22Rv1 (cell line): ENCODE data around the gene C22orf39.

ENCODE experiments used
- H3K27ac ChIP-seq: fragments of 450-650 bp; 2 replicates; pipeline ENCODE4 v1.5.1; 2017
- CTCF ChIP-seq: fragments of 450-650 bp; IDR thresholded peaks from 2 replicates; pipeline ENCODE4 v1.5.1; 2017; ENCODE audit warnings: mild to moderate bottlenecking
- ZFX ChIP-seq: fragments of 450-650 bp; IDR thresholded peaks from 2 replicates; pipeline ENCODE4 v1.6.1; 2017; ENCODE audit warnings: antibody characterized with exemption, borderline replicate concordance

C22orf39 gene

GRCh38 chr22:19492504-19493174 is 45.1 kb upstream of the C22orf39 start:
- H3K27ac ChIP-seq, result no peak overlapping the region
- no peak for TF ChIP-seq CTCF
- no peak for TF ChIP-seq ZFX

- no peak for TF ChIP-seq CTCF
- no peak for TF ChIP-seq ZFX
- H3K27ac ChIP-seq, result no peak overlapping the region
Observed at GRCh38 chr22:19490628-19491230, 43.2 kb upstream of the C22orf39 start.

GRCh38 chr22:19488884-19489843 is 41.7 kb upstream of the C22orf39 start:
- H3K27ac ChIP-seq, result no peak overlapping the region; the same call in 1 of the 2 replicates
- TF ChIP-seq CTCF (peak; percentile 16; the same call in 1 of the 2 replicates), ZFX (no peak)

- TF ChIP-seq ZFX (no peak), CTCF (no peak)
- no peak overlapping the region; the same call in 1 of the 2 replicates for H3K27ac ChIP-seq
Observed at GRCh38 chr22:19488285-19488684, 40.8 kb upstream of the C22orf39 start.

GRCh38 chr22:19483481-19484244 is 36.2 kb upstream of the C22orf39 start:
- no peak for TF ChIP-seq ZFX
- TF ChIP-seq CTCF, result no peak
- H3K27ac ChIP-seq, result no peak overlapping the region

GRCh38 chr22:19482297-19482696 is 34.8 kb upstream of the C22orf39 start:
- no peak for TF ChIP-seq ZFX
- no peak overlapping the region for H3K27ac ChIP-seq

- no peak for TF ChIP-seq CTCF
- no peak for TF ChIP-seq ZFX
- H3K27ac ChIP-seq, result peak overlapping the region; percentile 90
Observed at GRCh38 chr22:19480789-19481188, 33.3 kb upstream of the C22orf39 start.
